OCI-LY7 (cell line): ENCODE measurements around the gene EYS. TPM values are rescaled to one million over a fixed set of nuclear protein-coding genes. Genes with fewer than 3 reads are reported as not detected.

ENCODE experiments used
- BruUV-seq: library from RNA; stranded (reverse); fragments of 400-500 nt; replicated peaks from 2 replicates; lab custom pipeline; 2021; lab: Mats Ljungman, UMichigan
- CTCF ChIA-PET: fragments of 300-600 bp; sonication (Branson Sonifier 250); formaldehyde crosslinking; loops from one replicate; lab custom pipeline; 2022; ENCODE audit warnings: antibody characterized with exemption; ENCODE audit not compliant: unreplicated experiment; lab: Charles Lee
- POLR2A ChIA-PET: fragments of 300-600 bp; sonication (Branson Sonifier 250); formaldehyde crosslinking; loops from one replicate; lab custom pipeline; 2022; ENCODE audit warnings: antibody characterized with exemption; lab: Charles Lee
- DNase-seq: peaks from one replicate; pipeline ENCODE4 v3.0.0-alpha.2; 2015; ENCODE audit warnings: low spot score
- H2AFZ ChIP-seq: fragments of 200-600 bp; sonication (generic), shearing (Covaris generic); 2 replicates; pipeline ENCODE4 v1.6.1; 2014; ENCODE audit warnings: mild to moderate bottlenecking, antibody characterized with exemption, low read length, moderate library complexity
- H3K27ac ChIP-seq: fragments of 200-600 bp; sonication (generic); 2 replicates; pipeline ENCODE4 v1.5.1; 2014; ENCODE audit warnings: mixed run types, low read depth, mild to moderate bottlenecking, moderate library complexity, low read length, inconsistent platforms; ENCODE audit not compliant: poor library complexity, severe bottlenecking
- H3K36me3 ChIP-seq: fragments of 200-600 bp; sonication (generic); 2 replicates; pipeline ENCODE4 v1.6.1; 2014; ENCODE audit warnings: mild to moderate bottlenecking, antibody characterized with exemption, low read length, moderate library complexity, mixed read lengths; ENCODE audit not compliant: insufficient read depth
- H3K4me1 ChIP-seq: fragments of 200-600 bp; sonication (generic); 2 replicates; pipeline ENCODE4 v1.5.1; 2014; ENCODE audit warnings: mild to moderate bottlenecking, low read length; ENCODE audit not compliant: insufficient read depth, poor library complexity, severe bottlenecking
- H3K4me2 ChIP-seq: fragments of 200-600 bp; sonication (generic); 2 replicates; pipeline ENCODE4 v1.6.1; 2014; ENCODE audit warnings: mild to moderate bottlenecking, low read length
- H3K4me3 ChIP-seq: fragments of 200-600 bp; sonication (generic); 2 replicates; pipeline ENCODE4 v1.5.1; 2014; ENCODE audit warnings: mild to moderate bottlenecking, low read depth, low read length; ENCODE audit not compliant: poor library complexity, severe bottlenecking
- H3K79me2 ChIP-seq: fragments of 200-600 bp; sonication (generic); 2 replicates; pipeline ENCODE4 v1.6.1; 2016; ENCODE audit warnings: low read depth, mild to moderate bottlenecking, low read length, moderate library complexity, mixed read lengths; ENCODE audit not compliant: insufficient read depth
- H3K9me2 ChIP-seq: fragments of 200-600 bp; sonication (generic); 2 replicates; pipeline ENCODE4 v1.6.1; 2016; ENCODE audit warnings: mild to moderate bottlenecking, low read length, mixed read lengths; ENCODE audit not compliant: insufficient read depth
- H3K9me3 ChIP-seq: fragments of 200-600 bp; sonication (generic); 2 replicates; pipeline ENCODE4 v1.6.1; 2014; ENCODE audit warnings: mild to moderate bottlenecking, mixed run types, low read length, mixed read lengths
- H4K20me1 ChIP-seq: fragments of 200-600 bp; sonication (generic); 2 replicates; pipeline ENCODE4 v1.6.1; 2014; ENCODE audit warnings: mild to moderate bottlenecking, antibody characterized with exemption, low read length, moderate library complexity, mixed read lengths; ENCODE audit not compliant: insufficient read depth
- EZH2phosphoT487 ChIP-seq: fragments of 200-600 bp; sonication (generic); IDR thresholded peaks from 2 replicates; pipeline ENCODE4 v1.6.1; 2018; ENCODE audit warnings: low read depth, borderline replicate concordance, mild to moderate bottlenecking, mixed run types, antibody characterized with exemption, low read length, moderate library complexity, mixed read lengths
- intact Hi-C: fragments of 100-400 bp; cut with micrococcal nuclease; formaldehyde crosslinking; loops from one replicate; pipeline ENCODE4 v1.10.0; 2022; ENCODE audit not compliant: unreplicated experiment
- total RNA-seq, 2 experiments: library from RNA; depleted of rRNA in 1 of 2; stranded (reverse); fragments of >200 nt in 1 of 2; shearing (Covaris generic) in 1 of 2; gene quantifications; 2 replicates each; pipeline ENCODE4 v1.2.3, GENCODE V29; 2014 to 2022
- TF ChIP-seq, protein P1 (sequence below): fragments of 200-600 bp; sonication (generic); conservative IDR thresholded peaks from 2 replicates; pipeline ENCODE4 v1.5.1; 2014; ENCODE audit warnings: mild to moderate bottlenecking, antibody characterized with exemption, low read length, moderate library complexity, mixed read lengths

Gene EYS
- total RNA-seq, 2 experiments from 2014 or later, result not detected

DNA sequence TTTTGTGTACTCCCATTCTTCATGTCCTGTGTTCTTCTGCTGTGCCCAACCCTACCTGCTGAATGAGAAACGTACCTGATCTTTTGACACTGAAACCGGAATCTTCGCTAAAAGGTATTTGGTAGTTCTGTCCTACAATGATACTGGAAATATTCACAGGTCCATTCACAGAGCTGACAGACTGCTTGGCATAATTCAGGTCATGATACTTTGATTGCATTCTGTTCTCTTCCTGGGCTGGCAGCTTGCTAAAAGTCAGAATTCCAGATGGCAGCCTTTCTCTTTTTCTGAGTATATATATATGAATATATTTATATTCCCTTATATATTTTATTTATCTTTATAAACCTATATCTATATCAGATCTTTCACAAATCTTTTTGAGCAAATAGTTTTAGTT is 1696.4 kb downstream of the EYS start:
- H3K79me2 ChIP-seq, result no peaks in the 10 kb centered on the region
- H3K36me3 ChIP-seq, result no peaks in the 10 kb centered on the region
- H3K4me3 ChIP-seq, result no peak overlapping the region
- H2AFZ ChIP-seq, result no peak overlapping the region
- intact Hi-C loops, result no loop called here
- no peaks in the 10 kb centered on the region for H3K4me1 ChIP-seq
- CTCF ChIA-PET, result no interaction called here
- POLR2A ChIA-PET, result no interaction called here
- H3K9me3 ChIP-seq, result no peaks in the 10 kb centered on the region
- no peaks in the 10 kb centered on the region for H4K20me1 ChIP-seq
- no peaks in the 10 kb centered on the region for H3K9me2 ChIP-seq
- H3K4me2 ChIP-seq, result no peak overlapping the region
- H3K27ac ChIP-seq, result no peak overlapping the region
- no TSS peak for BruUV-seq
- TF ChIP-seq, protein P1, sequence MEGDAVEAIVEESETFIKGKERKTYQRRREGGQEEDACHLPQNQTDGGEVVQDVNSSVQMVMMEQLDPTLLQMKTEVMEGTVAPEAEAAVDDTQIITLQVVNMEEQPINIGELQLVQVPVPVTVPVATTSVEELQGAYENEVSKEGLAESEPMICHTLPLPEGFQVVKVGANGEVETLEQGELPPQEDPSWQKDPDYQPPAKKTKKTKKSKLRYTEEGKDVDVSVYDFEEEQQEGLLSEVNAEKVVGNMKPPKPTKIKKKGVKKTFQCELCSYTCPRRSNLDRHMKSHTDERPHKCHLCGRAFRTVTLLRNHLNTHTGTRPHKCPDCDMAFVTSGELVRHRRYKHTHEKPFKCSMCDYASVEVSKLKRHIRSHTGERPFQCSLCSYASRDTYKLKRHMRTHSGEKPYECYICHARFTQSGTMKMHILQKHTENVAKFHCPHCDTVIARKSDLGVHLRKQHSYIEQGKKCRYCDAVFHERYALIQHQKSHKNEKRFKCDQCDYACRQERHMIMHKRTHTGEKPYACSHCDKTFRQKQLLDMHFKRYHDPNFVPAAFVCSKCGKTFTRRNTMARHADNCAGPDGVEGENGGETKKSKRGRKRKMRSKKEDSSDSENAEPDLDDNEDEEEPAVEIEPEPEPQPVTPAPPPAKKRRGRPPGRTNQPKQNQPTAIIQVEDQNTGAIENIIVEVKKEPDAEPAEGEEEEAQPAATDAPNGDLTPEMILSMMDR, result no peak
- TF ChIP-seq EZH2phosphoT487, result no peak
- no peak for DNase-seq

DNA sequence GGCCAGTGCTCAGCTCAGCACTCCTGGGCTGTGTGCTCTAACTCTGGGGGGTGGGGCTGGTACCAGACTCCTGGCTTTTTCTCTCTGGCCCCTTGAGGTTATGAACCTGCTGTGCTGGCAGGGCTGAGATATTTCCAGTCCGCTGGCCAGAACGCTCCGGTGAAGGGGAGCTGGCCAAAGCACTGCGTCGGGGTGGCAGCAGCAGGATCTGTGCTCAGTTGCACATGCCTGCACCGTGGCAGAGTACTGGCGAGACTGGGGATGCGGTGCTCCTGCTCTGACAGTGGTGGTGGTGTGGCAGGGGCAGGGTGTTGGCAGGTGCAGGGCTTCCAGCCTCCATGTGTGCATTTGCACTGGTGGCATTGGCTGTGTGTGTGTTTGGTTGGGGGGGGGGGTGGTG is 1697.0 kb downstream of the EYS start:
- Histone ChIP-seq H2AFZ (no peak overlapping the region), H3K9me2 (no peaks in the 10 kb centered on the region), H3K9me3 (no peaks in the 10 kb centered on the region), H3K4me3 (no peak overlapping the region), H3K4me1 (no peaks in the 10 kb centered on the region), H3K27ac (no peak overlapping the region), H3K4me2 (no peak overlapping the region), H4K20me1 (no peaks in the 10 kb centered on the region), H3K79me2 (no peaks in the 10 kb centered on the region), H3K36me3 (no peaks in the 10 kb centered on the region)
- intact Hi-C loops, result no loop called here
- no TSS peak for BruUV-seq
- ChIA-PET CTCF (no interaction called here), POLR2A (no interaction called here)
- DNase-seq, result no peak
- TF ChIP-seq, protein P1, result no peak
- no peak for TF ChIP-seq EZH2phosphoT487

- Histone ChIP-seq H3K36me3 (no peaks in the 10 kb centered on the region), H4K20me1 (no peaks in the 10 kb centered on the region), H3K27ac (no peak overlapping the region), H3K4me3 (no peak overlapping the region), H2AFZ (no peak overlapping the region), H3K4me2 (no peak overlapping the region), H3K4me1 (no peaks in the 10 kb centered on the region), H3K79me2 (no peaks in the 10 kb centered on the region), H3K9me2 (no peaks in the 10 kb centered on the region), H3K9me3 (no peaks in the 10 kb centered on the region)
- intact Hi-C loops, result no loop called here
- TF ChIP-seq, protein P1, result no peak
- no peak for TF ChIP-seq EZH2phosphoT487
- ChIA-PET CTCF (no interaction called here), POLR2A (interaction anchor here (0.9 kb wide), 1 partner anchor 213 kb away, joined by 3 read pairs; no protein-coding TSS in a partner anchor)
- no TSS peak for BruUV-seq
- no peak for DNase-seq
These were observed 1700.8 kb downstream of the EYS start for GRCh38 chr6:64006246-64006645.
